ENCODE results near the gene PLXNB2.

Gene PLXNB2

GRCh38 chr22:50293441-50294318 is 13.8 kb downstream of the PLXNB2 start:
- peak overlapping the region in 1 of 3 experiments; percentile 51 for H3K4me3 Mint-ChIP-seq
- peak overlapping the region; percentile 55 to 82 (median 70) for H3K27ac Mint-ChIP-seq
- H3K27me3 Mint-ChIP-seq (ENCODE audit: low read depth): no peaks in the 10 kb centered on the region
- H3K9me3 Mint-ChIP-seq: no peaks in the 10 kb centered on the region
- peaks cover 4% of the 10 kb centered on the region for H3K36me3 Mint-ChIP-seq (ENCODE audit: low read depth)
- peaks cover 19% of the 10 kb centered on the region for H3K4me1 Mint-ChIP-seq
- TF ChIP-seq CTCF (IDR thresholded peaks at IDR 0.05; ENCODE audit: unreplicated experiment in 3 of 3): no peak

DNA sequence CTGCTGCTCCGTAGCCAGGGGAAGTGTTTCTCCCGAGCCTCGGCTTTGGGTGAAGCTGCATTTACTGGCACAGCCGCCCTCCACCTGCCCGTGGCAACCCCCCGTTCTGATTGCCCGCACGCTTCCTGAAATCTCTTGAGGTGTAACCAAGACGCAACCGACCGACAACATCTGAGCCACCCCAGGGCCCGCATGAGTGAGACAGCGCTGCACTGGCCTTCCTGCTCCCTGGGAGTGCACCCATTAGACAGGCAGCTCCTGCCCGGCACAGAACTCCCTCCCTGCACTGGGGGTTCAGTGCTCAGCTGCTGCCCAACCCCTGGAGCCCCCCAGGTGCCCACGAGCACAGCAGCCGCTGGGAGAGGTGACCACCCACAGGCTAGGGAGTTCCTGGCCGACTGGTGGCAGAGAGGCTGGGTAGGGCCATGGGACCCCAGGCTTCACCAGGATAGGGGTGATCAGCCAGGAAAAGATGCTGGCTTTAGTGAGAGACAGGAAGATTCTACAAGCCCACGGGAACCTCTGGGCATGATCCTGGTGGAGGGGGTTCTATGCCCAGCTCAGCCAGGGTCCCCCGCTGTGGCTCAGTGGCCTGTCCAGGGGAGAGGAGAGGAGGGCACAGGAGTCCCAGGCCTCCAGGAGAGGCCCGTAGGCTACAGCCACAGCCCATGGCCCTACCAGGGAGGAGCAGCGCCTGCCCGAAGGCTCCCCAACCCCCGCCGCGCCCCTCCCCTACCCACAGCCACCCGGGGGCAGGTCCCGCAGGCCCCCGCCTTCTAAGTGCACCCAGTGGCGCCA is 14.6 kb downstream of the PLXNB2 start:
- H3K27me3 Mint-ChIP-seq (ENCODE audit: low read depth): no peaks in the 10 kb centered on the region
- peaks cover 10% of the 10 kb centered on the region for H3K36me3 Mint-ChIP-seq (ENCODE audit: low read depth)
- peaks cover 19% of the 10 kb centered on the region for H3K4me1 Mint-ChIP-seq
- H3K9me3 Mint-ChIP-seq: no peaks in the 10 kb centered on the region
- H3K27ac Mint-ChIP-seq: peak overlapping the region; percentile 55 to 72 (median 66)
- TF ChIP-seq CTCF (IDR thresholded peaks at IDR 0.05; ENCODE audit: unreplicated experiment in 3 of 3): no peak
- H3K4me3 Mint-ChIP-seq: peak overlapping the region; percentile 45 to 66 (median 65)

DNA sequence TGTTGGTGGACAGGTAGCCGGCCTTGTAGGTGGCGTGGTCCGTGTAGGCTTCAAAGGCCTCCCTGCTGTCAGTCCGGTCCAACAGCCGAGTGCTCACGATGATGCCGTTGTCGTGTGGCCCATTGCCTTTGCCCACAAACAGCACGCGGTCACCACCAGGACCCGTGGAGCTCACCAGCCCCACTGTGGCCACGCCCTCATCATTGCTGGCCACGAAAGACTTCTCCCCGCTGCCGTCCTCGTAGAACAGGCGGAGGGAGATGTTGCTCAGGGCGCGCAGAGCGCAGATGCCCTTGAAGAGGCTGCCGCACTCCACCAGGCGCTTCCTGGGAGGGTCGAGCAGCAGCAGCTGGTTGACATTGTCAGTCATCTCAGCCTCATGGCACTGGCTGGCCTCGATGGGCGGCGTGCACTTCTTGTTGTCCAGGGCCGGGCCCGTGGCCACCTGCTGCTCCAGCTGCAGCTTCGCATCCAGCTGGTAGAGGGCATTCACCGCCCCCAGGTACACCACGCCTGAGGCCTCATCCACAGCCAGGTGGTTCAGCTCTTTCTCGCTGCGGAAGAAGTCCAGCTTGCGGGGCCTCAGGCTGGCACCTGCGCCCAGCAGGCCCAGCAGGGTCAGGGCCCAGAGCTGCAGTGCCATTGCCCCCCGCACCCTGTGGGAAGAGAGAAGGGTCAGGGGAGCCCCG is 17.4 kb downstream of the PLXNB2 start:
- Mint-ChIP-seq H3K27me3 (ENCODE audit: low read depth) (no peaks in the 10 kb centered on the region), H3K9me3 (no peaks in the 10 kb centered on the region), H3K27ac (no peak overlapping the region), H3K4me3 (no peak overlapping the region), H3K4me1 (peaks cover 7% of the 10 kb centered on the region), H3K36me3 (ENCODE audit: low read depth) (peaks cover 10% of the 10 kb centered on the region)
- no peak for TF ChIP-seq CTCF (IDR thresholded peaks at IDR 0.05; ENCODE audit: unreplicated experiment in 3 of 3)

- H3K9me3 Mint-ChIP-seq: no peaks in the 10 kb centered on the region
- H3K4me1 Mint-ChIP-seq: peaks cover 7% of the 10 kb centered on the region
- no peak for TF ChIP-seq CTCF (IDR thresholded peaks at IDR 0.05; ENCODE audit: unreplicated experiment in 3 of 3)
- H3K27ac Mint-ChIP-seq: no peak overlapping the region
- no peak overlapping the region for H3K4me3 Mint-ChIP-seq
- H3K27me3 Mint-ChIP-seq (ENCODE audit: low read depth): no peaks in the 10 kb centered on the region
- H3K36me3 Mint-ChIP-seq (ENCODE audit: low read depth): peaks cover 10% of the 10 kb centered on the region
These were observed 18.1 kb downstream of the PLXNB2 start for GRCh38 chr22:50289151-50289941.

- no peak for TF ChIP-seq CTCF (IDR thresholded peaks at IDR 0.05; ENCODE audit: unreplicated experiment in 3 of 3)
- H3K36me3 Mint-ChIP-seq (ENCODE audit: low read depth): peaks cover 10% of the 10 kb centered on the region
- no peak overlapping the region for H3K4me3 Mint-ChIP-seq
- peaks cover 4% of the 10 kb centered on the region for H3K4me1 Mint-ChIP-seq
- no peaks in the 10 kb centered on the region for H3K27me3 Mint-ChIP-seq (ENCODE audit: low read depth)
- H3K27ac Mint-ChIP-seq: no peak overlapping the region
- H3K9me3 Mint-ChIP-seq: no peaks in the 10 kb centered on the region
These were observed 19.7 kb downstream of the PLXNB2 start for GRCh38 chr22:50287731-50288130.

Data from nephron (organoid).